Measurements from ENCODE around the gene NFATC3.

Gene NFATC3

DNA sequence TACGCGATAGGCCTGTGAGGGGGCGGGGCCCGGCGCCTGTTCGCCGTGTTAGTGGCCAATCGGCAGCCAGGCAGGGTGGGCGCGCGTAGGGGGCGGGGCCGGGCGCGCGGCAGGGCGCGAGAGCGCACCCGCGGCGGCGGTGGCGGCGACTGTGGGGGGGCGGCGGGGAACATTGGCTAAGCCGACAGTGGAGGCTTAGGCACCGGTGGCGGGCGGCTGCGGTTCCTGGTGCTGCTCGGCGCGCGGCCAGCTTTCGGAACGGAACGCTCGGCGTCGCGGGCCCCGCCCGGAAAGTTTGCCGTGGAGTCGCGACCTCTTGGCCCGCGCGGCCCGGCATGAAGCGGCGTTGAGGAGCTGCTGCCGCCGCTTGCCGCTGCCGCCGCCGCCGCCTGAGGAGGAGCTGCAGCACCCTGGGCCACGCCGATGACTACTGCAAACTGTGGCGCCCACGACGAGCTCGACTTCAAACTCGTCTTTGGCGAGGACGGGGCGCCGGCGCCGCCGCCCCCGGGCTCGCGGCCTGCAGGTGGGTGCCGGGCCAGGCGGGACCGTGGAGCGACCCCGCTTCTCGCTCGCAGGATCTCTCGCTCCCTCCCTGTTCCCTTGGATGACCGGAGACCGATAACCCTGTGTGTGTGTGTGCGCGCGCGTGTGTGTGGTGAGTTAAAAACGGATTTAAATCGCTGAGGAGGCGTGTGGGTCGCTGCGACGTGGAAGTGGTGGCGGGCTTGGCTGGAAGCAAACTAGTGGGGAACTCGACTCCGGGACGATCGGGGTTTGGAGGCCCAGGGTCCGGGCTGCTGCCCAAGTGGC lies at the start of gene NFATC3:
NFATC3 (plus strand) TSS at position 112 of the 813 bp plus-strand sequence; CDS start at position 424, 312 bp downstream.
- DNase-seq: peak in 1 of 2 experiments; percentile 58

DNA sequence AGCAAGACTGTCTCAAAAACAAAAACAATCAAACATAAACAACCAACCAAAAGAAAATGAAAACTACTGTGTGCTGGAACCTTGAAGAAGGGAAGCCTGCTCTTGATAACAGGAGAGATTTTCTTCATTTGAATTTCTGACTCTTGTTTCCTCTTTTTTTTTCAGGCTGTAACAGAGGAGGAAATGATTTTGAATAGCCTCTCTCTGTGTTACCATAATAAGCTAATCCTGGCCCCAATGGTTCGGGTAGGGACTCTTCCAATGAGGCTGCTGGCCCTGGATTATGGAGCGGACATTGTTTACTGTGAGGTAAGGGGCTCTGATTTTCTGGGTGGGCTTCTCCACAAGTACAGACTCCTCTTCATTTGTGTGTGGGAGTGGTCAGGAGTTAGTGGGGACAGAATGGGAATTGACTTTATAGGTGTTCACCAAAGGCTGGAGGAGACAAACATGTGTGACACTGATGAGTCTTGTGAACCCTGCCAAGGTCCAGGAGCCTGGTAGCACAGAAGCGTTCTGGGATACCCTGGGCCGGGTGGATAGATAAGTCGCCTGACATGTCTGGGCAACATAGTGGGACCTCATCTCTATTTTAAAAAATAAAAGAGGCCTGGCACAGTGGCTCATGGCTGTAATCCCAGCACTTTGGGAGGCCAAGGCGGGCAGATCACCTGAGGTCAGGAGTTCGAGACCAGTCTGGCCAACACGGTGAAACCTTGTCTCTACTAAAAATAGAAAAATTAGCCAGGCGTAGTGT lies 47.2 kb upstream of the NFATC3 start:
- no peak for DNase-seq

DNA sequence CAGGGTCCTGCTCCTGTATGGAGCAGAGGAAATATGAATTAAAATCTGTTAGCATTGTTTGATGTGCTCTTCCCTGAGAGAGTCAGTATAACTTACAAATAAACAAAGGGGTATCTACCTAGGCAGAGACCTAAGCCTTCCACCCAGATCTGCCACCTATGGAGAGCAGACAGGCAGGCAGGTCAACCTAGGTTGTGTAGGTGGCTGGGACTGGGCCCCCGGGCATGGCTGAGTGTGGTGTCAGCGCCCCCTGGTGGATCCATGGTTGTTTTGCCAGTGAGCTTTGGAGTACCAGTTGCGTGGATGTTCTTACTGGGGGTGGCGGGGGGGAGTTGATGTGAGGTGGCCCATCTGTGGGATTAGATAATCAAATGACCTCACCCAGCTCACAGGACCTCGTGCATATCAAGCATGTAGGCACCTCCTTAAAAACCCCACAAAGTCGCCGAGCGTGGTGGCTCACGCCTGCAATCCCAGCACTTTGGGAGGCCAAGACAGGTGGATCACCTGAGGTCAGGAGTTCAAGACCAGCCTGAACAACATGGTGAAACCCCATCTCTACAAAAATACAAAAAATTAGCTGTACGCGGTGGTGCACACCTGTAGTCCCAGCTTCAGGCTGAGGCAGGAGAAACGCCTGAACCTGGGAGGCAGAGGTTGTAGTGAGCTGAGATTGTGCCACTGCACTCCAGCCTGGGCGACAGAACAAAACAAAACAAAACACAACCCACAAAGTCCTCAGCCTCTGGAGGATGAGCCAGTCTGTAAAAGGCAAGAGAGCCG lies 44.5 kb upstream of the NFATC3 start:
- DNase-seq: peak in 1 of 2 experiments; percentile 18

DNA sequence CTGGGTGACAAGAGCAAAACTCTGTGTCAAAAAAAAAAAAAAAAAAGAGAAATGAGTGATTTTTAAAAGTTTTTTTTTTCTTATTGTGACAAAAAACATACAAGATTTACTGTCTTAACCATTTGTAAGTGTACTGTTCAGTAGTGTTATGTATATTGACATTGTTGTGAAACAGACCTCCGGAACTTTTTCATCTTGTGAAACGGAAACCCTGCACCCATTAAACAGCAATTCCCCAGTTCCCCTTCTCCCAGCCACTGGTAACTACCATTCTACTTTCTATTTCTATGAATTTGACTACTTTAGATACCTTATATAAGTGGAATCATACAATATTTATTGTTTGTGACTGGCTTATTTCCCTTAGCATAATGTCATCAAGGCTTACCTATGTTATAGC lies 43.4 kb upstream of the NFATC3 start:
- DNase-seq: no peak

DNA sequence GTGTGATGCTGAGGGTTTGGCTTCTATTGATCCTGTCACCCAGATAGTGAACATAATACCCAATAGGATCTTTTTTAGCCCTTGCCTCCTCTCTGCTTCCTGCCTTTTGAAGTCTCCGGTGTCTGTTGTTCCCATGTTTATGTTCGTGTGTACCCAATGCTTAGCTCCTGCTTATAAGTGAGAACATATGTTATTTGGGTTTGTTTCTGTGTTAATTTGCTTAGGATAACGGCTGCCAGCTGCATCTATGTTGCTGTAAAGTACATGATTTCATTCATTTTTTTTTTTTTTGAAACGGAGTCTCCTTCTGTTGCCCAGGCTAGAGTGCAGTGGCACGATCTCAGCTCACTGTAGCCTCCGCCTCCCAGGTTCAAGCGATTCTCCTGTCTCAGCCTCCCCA lies 39.1 kb upstream of the NFATC3 start:
- DNase-seq: no peak

DNA sequence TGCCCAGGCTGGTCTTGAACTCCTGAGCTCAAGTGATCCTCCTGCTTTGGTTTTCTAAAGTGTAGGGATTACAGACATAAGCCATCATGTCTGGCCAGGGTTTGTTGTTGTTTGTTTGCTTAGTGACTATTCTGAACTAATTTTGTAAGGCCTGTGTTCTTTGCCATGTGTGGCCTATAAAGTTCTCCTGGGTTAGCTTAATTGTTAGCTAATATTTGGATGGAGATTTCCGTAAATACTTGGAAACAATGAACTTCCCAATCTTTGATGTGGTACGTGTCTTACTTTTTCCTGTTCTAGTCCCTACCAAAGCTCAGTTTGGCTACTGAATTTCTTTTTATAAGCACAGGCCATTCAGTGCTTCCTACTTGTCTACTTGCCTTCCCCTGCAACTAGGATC lies 37.2 kb upstream of the NFATC3 start:
- no peak for DNase-seq

DNA sequence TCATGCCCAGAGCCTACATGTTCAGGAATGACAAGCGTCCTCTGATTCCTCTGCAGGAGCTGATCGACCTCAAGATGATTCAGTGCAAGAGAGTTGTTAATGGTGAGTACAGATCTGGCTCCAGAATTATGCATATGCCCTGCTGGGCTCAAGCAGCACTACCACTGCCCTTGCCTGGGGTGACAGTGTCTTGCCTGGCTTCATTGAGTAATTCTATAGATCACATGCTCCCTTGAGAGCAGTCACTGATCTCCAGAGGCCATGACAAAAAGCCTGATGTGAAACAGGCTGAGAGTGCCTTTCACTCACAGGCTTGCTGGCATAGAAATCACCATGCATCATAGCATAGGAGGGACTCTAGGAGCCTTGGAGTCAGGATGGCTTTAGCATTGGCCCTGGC lies 35.7 kb upstream of the NFATC3 start:
- DNase-seq: no peak

DNA sequence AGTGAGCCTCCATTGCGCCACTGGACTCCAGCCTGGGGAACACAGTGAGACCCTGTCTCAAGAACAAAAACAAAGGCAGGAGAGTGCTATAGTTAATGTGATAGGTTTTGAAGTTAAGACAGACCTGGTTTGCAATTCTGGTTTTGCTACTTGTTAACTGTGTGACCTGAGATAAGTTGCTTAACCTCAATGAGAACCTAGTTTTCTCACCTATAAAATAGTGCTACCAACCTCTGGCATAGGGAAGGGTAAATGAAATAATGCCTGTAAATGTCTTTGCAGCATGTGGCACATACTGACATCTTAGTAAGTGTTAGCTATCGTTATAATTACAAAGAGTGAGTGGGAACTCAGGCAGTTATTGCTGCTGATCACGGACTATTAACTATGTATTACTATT lies 29.8 kb upstream of the NFATC3 start:
- no peak for DNase-seq

DNA sequence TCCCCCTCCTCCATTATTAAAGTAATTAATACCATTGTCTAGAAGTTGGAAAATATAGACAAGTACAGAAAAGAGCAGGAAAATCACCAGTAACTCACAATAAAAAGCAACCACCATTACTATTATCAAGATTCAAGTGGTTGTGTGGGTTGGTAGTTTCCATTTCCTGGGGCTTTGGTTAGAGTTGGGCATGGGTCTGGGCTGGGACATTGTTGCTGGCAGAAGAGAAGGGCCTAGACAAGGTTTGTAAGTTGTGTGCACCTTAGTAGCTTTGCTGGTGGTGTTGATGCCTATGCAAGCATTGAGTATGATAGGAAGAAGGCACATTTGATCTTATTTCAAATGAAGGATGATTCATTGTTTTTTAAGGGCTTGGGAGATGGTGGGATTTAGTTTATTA lies 25.4 kb upstream of the NFATC3 start:
- no peak for DNase-seq

DNA sequence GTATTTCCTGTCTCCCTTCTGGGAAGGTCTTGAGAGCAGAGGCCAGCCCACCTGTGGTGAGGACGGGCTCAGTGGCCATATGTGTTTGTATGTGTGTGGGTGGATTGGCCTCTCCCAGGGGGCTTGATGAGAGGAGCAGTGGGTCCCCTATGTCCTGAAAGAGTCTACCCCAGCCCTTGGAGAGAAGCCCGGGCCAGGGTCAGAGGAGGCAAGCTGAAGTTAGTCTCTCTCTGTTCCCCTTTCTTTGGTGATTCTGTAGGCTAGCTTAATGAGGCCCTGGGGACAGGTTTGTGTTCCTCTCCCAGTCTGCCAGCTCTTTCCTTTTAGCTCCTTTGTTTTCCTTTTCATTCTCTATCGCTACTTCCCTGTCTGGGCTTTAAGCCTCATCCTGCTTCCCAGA lies 23.8 kb upstream of the NFATC3 start:
- DNase-seq: no peak

DNA sequence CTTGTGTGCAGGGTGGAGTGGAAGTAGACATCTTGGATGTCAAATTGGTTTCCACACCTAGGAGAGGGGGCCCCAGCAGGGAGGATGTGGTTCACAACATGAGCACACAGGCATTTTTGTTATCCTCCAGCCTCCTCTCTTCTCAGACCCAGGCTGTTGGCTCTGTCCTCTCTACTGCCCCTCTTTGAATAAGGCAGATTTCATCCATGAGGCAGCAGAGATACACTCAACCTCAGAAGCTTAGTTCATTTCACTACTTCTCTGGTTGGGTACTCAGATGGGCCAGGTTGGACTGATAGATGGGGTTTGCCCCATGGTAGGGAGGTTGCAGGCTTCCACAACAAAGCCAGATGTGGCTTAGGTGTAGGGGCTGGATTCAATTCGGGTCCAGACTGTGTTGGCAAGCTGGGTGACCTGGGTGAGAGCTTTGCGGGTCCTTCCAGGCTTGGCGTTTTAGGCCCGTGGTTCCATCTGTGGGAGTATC lies 22.2 kb upstream of the NFATC3 start:
- DNase-seq: no peak

DNA sequence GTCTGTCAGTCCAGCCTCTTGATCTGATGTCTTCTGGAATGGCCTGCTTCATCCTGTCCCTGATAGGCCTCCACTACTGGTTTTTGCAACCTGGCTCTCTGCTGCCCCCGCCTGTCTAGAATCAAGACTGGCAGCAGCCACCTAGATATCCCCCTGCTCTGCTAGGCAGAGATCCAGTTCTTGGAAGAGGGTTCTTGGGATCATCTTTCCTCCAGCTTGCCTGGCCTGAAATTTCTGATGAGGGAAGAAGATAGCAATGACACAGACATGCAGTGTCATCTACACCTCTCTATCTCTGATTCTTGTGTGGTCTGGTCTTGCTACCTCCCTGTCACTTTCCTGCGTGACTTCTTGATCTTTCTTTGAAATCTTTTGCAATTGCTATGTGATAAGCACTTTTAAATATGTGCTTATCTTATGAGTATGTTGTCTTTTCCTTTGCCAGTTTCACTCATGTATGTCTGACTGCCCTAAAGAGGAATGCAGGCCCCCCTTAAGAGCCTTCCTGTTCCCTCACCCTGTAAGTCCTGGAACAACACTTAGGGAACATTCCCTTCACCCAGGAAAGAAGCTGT lies 20.3 kb upstream of the NFATC3 start:
- no peak for DNase-seq

DNA sequence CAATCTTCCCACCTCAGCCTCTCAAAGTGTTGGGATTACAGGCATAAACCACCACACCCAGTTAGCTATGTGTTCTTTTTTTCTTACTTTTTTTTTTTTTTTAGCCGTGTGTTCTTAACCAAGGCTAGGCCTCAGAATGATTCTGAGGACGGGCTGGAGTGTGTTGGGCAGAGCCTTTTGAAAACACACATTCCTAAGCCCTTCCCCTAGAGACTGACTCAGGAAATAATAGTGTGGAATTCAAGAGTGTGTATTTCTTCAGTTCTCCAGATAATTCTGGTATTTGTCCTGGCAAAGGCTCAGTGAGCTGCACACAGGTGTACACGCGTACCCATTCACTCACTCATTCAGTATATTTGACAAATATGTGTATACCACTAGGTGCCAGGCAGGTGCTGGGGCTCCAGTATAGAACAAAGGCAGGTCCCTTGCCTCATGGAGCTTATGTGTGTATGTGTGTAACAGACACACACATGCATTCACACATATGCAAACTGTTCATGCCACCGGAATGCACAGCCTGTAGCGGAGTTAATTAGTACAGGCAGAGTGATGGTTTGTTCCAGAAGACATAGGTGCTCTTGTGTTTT lies 19.4 kb upstream of the NFATC3 start:
- no peak for DNase-seq

DNA sequence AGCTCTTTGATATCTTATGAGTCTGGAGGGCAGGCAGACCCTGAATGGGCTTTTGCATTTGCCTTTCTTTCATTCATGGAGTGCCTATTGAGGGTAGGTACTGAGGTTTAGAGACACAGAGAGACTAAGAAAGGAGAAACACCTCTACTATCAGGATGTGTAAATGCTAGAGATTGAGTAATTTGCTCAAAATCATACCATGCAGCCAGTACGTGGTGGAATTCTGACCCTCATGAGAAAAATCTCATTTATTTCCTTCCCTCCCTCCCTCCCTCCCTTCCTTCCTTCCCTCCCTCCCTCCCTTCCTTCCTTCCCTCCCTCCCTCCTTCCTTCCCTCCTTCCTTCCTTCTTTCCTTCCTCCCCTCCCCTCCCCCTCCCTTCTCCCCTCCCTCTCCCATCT lies 18.4 kb upstream of the NFATC3 start:
- no peak for DNase-seq

DNA sequence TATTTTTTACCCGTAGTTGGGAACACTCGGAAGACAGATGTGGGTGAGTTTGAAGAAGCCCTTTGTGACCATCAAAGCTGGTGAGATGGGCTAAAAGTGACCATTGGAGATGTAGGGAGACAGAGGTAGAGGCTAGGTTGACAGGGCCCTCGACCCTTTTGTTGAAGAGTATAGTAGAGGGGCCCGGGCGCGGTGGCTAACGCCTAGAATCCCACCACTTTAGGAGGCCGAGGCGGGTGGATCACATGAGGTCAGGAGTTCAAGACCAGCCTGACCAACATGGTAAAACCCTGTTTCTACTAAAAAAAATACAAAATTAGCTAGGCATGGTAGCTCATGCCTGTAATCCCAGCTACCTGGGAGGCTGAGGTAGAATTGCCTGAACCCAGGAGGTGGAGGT lies 16.2 kb upstream of the NFATC3 start:
- DNase-seq: no peak

DNA sequence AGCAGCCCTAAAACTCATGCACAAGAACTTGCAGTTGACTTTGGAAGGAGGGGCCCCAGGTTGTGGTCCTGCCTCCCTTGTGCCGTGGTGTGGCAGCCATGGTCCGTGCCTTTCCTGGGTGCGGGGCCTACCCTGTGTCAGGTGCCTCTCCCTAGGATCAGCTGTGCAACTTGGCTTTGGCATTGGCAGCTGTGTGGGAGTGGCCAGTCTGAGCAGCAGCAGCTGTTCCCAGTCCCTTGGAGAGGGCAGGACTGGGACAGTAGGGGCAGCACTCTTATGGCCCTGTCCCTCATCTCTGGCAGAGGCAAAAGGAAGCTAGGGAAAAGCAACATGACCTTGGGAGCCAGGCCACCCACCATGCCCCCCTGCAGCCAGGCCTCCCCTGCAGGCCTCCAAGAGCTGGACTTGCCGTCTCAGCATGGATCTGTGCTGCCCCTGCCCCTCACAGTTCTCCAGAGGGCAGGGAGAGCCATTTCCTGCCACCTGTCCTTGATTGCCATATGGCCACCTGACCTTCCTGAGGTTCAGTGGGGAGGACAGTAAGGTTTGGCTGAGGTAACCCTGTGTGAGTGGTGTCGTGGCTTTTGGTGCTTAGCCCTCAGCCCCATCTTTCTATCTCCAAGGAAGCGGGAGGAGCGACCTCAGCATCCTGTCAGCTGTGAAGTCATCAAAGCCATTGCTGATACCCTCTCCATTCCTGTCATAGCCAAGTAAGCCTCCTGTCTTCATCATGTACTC lies 15.5 kb upstream of the NFATC3 start:
- DNase-seq: no peak

DNA sequence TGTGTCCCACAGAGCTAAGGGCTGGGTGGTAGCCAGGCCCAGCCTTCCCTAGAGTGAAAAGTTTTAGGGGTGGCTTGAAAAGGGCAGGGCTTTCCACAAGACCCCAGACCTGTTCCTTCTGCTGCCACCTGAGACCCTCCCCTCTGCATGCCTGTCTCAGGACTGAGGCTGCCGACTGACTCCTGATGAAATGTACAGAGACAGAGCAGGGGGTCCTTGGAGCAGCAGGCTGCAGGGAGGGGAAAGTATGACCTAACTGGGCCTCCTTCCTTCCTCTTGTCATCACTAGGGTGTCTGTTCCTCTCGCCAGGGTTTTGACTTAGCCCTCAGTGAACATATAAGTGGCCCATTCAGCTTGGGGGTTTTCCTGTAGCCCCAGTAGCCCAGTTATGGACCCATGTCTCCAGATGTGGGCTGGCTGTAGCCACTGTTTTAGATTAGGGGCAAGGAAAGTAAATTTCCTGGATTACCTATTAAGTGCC lies 14.9 kb upstream of the NFATC3 start:
- DNase-seq: no peak

DNA sequence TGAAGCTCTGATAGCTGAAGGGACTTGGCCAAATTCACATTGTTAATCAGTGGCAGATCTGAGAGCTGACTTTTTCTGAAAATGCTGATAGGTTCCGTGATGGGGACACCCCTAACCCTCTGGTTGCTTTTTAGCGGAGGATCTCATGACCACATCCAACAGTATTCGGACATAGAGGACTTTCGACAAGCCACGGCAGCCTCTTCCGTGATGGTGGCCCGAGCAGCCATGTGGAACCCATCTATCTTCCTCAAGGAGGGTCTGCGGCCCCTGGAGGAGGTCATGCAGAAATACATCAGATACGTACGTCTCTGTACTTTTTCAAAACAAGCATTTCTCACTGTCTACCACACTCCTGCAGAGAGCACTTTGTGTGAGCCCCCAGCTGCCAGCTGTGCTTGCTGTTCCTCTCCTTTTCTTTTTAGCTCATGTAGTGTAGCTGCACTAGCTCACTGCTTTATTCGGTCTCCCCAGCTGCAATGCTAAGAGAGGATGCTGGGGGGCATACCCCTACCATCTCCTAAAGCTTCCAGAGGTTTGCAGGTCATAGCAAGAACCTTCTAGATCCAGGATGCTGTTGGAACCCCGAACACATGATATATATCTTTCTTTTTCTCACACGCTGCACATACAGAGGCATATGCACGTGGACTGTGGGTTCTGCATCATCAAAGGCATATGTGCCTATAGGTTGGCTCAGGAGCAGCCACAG lies 14.2 kb upstream of the NFATC3 start:
- no peak for DNase-seq

DNA sequence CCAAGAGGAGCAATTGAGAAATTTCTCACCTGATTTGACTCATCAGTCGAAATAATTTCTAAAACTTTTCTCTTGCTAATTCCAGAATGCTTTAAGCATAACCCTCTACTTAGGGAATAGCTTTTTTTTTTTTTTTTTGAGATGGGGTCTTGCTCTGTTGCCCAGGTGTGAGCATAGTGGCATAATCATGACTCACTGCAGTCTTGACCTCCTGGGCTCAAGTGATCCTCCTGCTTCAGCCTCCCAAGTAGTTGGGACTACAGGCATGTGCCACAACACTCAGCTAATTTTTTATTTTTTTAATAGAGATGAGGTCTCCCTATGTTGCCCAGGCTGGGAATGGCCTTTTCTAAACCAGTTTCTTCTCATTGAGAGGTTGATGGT lies 13.7 kb upstream of the NFATC3 start:
- DNase-seq: no peak

DNA sequence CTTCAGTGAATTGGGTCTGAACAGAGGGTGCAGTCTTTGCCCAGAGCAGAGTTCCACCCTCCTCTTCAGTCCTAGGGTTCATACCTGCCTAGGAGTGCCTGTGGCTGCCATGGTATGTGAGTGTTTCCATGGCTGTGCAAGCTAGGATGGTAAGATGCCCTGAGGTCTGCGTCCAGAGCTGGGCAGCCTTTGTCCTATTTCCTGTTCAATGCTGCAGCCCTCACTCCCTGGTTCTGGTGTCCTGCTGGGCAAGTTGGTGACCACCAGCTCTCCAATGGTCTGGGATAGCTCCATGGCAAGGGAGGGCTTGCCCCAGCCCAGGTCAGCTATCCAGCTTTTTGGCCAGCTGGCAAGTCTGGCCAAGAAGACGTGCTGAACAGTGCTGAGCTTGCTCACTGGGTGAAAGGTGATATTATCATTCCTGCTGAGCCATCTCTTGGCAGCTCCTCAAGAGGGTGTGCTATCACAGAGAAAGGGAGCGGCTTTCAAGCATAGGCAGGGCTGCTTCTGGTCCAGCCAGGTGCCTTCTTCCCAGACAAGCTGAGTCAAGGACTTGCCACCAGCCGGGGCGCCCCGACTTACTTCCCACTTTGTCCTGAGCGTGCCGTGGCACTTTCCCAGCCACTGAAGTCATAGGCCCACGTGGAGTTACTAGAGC lies 13.0 kb upstream of the NFATC3 start:
- DNase-seq: no peak
